HG03060 (cell line): ENCODE results near the gene SWAP70.

Experiments used
- ATAC-seq: cut with Tn5 transposase; IDR thresholded peaks from one replicate; pipeline ENCODE4 v1.9.1; 2021; ENCODE audit warnings: low read depth, moderate number of reproducible peaks; ENCODE audit not compliant: unreplicated experiment

Gene SWAP70

DNA sequence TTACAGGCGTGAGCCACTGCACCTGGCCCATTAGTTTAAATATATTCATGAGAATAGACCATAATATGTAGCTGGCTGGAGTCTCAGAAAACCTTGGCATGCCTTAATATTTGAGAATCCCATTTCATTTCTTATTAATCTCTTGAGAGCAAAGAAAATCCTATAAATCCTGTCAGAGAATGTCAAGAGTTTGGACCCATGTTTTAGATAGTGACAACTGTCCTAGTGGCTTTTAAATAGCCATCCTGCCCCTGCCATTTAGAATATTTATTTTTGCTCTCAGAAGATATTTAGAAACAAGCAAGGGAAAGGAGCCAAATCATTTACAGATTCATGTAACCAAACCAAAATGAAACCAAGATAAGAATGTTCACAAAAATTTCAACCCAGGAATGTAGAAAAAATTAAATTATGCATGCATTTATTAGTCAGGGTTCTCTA is 107.2 kb downstream of the SWAP70 start:
- no peak for ATAC-seq

GRCh38 chr11:9772218-9772617 is 108.3 kb downstream of the SWAP70 start:
- no peak for ATAC-seq

DNA sequence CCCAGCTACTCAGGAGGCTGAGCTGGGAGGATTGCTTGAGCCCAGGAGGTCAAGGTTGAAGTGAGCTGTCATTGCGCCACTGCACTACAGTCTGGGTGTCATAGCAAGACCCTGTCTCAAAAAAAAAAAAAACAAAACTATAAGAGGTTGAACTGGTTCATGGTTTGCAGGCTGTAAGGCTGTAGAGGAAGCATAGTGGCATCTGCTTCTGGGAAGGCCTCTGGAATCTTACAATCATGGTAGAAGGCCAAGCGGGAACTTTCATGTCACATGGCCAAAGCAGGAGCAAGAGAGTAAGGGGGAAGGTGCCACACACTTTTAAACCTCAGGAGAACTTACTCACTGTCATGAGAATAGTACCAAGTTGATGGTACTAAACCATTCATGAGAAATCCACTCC is 109.6 kb downstream of the SWAP70 start:
- no peak for ATAC-seq

DNA sequence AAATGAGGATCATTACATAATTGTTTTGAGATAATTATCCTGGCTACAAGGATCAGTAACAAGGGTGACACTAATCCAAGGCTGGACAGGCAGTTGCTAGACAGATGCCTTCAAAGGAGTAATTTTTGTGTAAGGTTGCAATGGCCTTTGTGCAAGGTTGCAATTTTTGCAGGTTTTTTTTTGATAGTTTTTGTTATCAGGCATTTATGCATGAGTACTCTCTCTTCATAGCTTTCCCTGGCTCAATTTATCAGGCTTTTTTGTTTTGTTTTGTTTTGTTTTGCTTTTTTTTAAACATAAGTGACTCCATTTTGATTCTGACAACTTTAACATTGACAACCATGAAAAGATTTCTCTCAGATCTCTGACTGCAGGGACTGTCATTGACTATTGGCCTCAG is 110.2 kb downstream of the SWAP70 start:
- no peak for ATAC-seq

GRCh38 chr11:9774591-9775397 is 110.9 kb downstream of the SWAP70 start:
- ATAC-seq = no peak

DNA sequence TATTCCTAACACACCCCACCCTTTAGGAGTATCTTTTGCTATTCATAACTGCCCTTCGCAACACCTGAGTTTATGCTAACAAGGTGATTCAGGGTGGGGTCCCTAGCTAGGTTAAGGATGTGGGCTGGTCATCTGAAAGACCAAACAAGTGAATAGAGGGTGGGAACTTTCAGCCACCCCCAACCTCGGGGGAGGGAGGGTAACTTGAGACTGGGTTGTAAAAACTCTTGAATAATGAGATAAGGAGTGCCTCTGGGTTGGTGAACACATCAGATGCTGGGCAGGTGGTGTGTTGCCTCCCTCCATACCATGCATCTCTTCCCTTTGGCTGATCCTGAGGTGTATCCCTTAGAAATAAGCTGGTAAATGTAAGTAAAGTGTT is 111.5 kb downstream of the SWAP70 start:
- no peak for ATAC-seq

DNA sequence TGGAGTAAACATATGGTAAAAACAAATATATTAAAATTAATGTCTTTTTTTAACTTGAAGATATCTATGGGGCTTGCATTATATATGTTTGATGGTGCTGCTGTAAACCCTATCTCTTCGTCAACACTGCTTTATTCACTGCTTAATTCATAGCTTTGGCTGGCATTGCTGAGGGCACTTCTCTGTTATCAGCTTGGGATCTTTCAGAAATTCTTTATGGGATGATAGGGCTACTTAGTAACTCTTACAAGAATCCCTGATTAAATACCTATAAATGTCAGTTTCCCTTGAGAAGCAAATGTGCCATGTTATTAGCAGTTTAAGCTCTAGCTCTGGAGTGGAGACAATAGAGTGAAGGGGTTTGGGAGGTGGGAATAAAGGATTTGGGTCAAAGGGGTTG is 112.3 kb downstream of the SWAP70 start:
- no peak for ATAC-seq

DNA sequence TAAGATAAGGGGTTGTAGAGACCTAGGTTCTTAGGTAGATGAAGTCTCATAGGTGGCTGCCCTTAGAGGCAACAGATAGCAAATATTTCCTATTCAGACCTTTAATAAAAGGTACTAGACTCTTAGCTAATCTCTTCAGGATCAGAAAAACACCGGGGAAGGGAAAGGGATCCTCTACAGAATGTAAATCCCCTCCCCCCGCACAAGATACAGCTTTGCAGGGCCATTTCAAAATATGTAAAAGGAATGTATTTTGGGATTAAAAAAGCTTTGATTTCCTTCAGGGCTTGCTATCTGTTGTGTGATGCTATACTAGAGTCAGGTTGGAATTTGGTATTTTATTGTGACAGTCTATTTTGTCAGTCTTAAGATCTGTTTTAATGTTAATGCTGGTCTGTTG is 113.2 kb downstream of the SWAP70 start:
- no peak for ATAC-seq

- ATAC-seq = no peak
These were observed 113.6 kb downstream of the SWAP70 start for GRCh38 chr11:9777525-9777924.

- no peak for ATAC-seq
These were observed 117.1 kb downstream of the SWAP70 start for GRCh38 chr11:9780929-9781328.

DNA sequence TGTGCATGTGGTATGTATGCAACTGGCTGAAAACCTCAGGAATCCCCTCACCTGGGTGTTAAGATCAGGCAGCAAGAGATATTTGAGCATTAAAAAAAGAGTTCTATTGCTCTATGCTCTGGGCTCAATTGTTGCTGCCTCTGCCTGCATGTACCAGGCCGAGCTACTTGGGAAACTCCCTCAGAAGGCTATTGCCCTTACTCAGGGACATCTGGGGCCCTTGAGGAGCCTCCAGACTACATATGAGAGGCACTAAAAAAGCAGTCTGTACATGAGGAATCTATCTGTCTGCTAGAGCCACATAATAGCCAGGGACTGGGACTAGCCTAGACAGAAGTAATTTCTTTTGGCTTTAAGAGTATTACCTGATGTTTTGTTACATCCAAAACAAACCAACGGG is 120.1 kb downstream of the SWAP70 start:
- no peak for ATAC-seq

DNA sequence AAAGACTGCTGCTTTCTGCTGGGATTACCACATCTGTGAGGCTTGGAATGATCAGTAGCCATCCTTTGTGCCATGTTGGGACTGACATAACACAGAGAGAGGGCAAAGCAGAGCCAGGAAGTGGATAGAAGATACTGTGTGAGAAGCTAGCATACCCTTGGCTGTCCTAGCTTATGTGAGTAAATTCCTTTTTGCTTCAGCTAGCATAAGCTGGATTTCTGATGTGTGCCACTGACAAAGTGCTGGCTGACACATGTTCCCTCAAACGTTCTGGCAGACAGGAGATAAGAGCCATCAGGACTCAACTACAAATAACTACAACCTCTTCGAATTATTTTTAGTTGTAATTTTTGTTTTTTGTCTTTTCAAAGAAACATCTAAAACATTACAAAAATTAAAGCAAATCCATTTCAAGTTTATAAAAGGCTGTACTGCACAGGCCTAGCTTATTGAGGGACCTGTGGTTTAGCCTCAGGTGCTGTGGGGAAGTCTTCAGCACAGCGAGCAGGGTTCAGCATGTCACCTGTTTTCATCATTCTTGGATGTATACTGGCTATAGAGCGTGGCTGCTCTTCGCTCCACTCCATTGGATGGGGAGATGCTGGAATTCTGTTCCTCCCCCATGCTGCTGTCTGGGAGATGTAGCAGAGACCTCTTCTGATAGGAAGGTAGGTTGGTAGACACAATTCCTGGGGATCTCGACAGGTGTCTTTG is 120.9 kb downstream of the SWAP70 start:
- ATAC-seq = no peak

DNA sequence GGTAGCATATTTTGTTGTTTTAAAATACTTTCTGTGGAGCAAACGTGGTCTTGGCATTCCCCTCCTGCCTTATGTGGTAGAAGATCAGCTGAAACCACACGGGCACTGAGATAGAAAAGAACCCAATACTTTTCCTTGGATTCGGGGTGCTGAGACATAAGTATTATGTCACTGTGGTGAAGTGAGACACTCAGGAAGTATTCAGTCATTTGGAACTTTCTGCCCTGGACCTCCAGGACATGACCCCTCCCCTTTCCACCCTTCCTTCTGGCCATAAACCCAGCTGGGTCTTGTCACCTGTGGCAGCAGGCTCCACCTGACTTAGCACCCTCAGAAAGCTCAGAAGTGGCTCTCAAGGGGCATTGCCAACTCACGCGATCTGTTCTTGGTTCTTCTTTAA is 123.4 kb downstream of the SWAP70 start:
- peak; percentile 32 for ATAC-seq

DNA sequence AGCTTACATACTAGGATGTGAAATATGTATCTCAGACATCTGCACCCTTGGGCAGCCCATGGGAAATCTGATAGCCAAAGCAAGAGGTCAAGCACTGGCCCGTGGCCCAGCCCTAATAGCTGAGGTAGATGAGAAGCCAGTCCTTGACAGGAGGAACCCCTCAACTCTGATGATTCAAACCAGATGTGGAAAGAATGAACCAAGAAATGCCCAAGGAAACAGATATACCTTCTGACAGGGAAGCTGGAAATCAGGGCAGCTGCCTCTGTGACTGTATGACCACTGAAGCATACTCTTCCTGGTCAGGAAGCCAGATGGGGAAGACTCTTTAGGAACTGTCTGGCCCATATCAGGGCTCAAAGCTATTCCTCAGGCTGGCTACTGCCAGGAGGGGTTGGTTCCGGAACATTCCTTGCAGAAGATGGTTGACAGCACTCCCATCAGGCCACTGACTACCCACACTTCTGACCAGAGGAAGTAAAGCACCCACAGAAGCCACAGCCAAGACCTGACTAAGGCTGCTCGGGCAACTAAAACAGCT is 124.2 kb downstream of the SWAP70 start:
- no peak for ATAC-seq

DNA sequence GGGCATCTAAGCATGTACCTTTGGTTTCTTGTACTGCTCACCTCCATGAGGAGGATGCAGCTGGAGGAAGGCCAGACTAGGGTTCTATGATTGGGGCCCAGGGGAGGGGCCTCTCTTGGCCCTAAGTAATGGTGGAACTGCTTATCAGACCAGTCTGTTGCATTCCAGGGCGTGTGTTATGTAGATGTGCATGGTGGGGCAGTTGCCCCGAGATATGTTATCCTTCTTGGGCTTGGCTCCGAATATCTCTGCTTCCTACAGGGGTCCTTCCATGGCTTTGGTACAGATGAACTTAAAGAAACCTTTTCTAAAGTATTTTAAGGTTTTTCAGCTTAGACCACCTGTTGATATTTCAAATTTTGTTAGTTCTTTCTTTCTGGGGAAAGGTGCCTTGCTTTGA is 126.0 kb downstream of the SWAP70 start:
- no peak for ATAC-seq

GRCh38 chr11:9790703-9791102 is 126.8 kb downstream of the SWAP70 start:
- no peak for ATAC-seq

DNA sequence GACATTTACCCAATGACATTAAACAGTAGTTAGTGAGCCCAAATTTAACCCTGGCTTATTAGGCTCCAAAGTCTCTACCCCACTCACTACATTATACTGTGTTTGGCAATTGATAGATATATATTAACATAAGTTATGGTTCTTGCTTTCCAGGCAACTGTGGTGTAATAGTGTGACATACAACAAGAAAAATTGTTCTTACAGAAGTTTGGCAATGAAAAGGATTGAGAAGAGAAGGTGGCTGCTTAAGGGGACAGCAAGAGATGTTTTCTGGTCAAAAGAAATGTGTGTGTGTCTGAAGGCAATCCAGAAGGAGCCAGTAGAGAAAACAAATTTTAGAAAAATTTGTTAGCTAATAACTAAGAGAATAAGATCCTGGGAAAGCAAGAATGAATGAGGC is 132.4 kb downstream of the SWAP70 start:
- no peak for ATAC-seq

DNA sequence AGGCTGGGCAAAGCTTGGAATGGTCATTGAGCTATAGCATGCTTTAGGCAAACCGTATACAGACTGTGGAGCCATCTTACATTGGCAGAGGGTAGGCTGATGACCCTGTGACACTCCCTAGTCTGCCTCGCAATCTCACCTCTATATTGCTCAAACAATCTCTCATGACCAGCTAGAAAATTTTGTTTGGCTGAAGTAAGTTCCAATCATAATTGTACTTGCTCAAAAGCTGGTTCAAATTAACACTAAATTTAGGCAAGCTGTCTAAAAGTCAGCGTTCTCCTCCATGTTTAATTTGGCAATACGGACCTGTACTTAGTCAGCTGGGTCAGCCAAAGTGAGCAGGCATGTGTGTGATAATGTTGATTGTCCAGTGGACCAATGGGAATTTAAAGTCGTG is 133.0 kb downstream of the SWAP70 start:
- ATAC-seq = no peak

- no peak for ATAC-seq
These were observed 133.4 kb downstream of the SWAP70 start for GRCh38 chr11:9797300-9797699.

- ATAC-seq = no peak
These were observed 136.0 kb downstream of the SWAP70 start for GRCh38 chr11:9799886-9800285.

- ATAC-seq = no peak
These were observed 138.5 kb downstream of the SWAP70 start for GRCh38 chr11:9802291-9802861.
